ENCODE results near the gene RNF17.

DNA sequence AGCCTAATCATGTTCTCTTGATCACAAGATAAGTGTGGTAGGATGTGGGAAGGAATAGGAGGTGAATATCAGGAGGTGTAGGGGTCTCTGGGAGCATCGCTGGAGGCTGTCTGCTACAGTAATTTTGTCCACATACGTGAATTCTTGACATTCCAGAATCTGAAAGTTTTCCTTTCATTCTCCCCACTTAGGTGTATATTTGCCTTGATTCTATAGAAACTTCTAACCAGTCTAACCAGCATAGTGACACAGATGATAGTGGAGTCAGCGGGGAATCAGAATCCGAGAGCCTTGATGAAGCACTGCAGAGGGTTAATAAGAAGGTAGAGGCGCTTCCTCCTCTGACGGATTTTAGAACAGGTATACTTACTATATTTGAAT, 106.4 kb downstream of the RNF17 start:
- no peak for TF ChIP-seq EZH2 (IDR thresholded peaks at IDR 0.05; ENCODE audit: insufficient read depth, poor library complexity, severe bottlenecking)
- TF ChIP-seq EZH2phosphoT487 (IDR thresholded peaks at IDR 0.05; ENCODE audit: insufficient read depth, low read depth): no peak
